K562 (cell line): Measurements from ENCODE around the gene PRDM10. TPM values are rescaled to one million over a fixed set of nuclear protein-coding genes. Genes with fewer than 3 reads are reported as not detected.

ENCODE experiments used
- ARHGAP35 ChIP-seq: fragments of 450-650 bp; IDR thresholded peaks from 2 replicates; pipeline ENCODE4 v1.6.1; 2018; ENCODE audit not compliant: partially characterized antibody
- E2F1 ChIP-seq: sonication (generic); formaldehyde crosslinking; IDR thresholded peaks from 2 replicates; pipeline ENCODE4 v1.8.1; 2023; ENCODE audit warnings: mild to moderate bottlenecking, missing genetic modification reagents, moderate library complexity
- MCM7 ChIP-seq, 2 experiments: fragments of 450-650 bp; IDR thresholded peaks; 2 replicates each; pipeline ENCODE4 v1.6.1; 2016 to 2018
- MLLT1 ChIP-seq, 2 experiments: fragments of 450-650 bp; IDR thresholded peaks; 2 replicates each; pipeline ENCODE4 v1.6.1; 2016
- SAP30 ChIP-seq: fragments of 200-600 bp; sonication (generic); IDR thresholded peaks from 2 replicates; pipeline ENCODE4 v1.6.1; 2012; ENCODE audit warnings: borderline replicate concordance, low read depth, mild to moderate bottlenecking, moderate library complexity, low read length, control low read depth, inconsistent platforms; ENCODE audit not compliant: insufficient read depth, poor library complexity, severe bottlenecking
- SNIP1 ChIP-seq: fragments of 450-650 bp; IDR thresholded peaks from 2 replicates; pipeline ENCODE4 v1.7.1; 2017; ENCODE audit warnings: low read depth, mild to moderate bottlenecking
- TEAD4 ChIP-seq, 2 experiments: sonication (generic) in 1 of 2; formaldehyde crosslinking in 1 of 2; IDR thresholded peaks; 2 replicates each; pipeline versions ENCODE4 v1.6.1 to v1.8.0; 2012 to 2022; ENCODE audit warnings: borderline replicate concordance in 1 of 2, inconsistent platforms in 1 of 2, low read length in 1 of 2, mild to moderate bottlenecking in 1 of 2, missing genetic modification reagents in 1 of 2
- USF1 ChIP-seq: sonication (generic); formaldehyde crosslinking; IDR thresholded peaks from 2 replicates; pipeline ENCODE4 v1.9.0; 2022; ENCODE audit warnings: mild to moderate bottlenecking, missing genetic modification reagents
- ZNF121 ChIP-seq: sonication (generic); formaldehyde crosslinking; conservative IDR thresholded peaks from 2 replicates; pipeline ENCODE4 v1.8.0; 2022; ENCODE audit warnings: missing genetic modification reagents
- ZNF512 ChIP-seq: IDR thresholded peaks from 2 replicates; pipeline ENCODE4 v1.6.1; 2016; ENCODE audit warnings: missing genetic modification characterization, missing compliant biosample characterization
- polyA plus RNA-seq, 8 experiments: library from polyadenylated mRNA; depleted of rRNA in 4 of 8; stranded (reverse) in 5 of 8; unstranded in 3 of 8; fragments of >200 nt; fragmentation: Nextera tagmentation in 2 of 8; fragmentation: Illumina TruSeq in 1 of 8; extraction: Ambion mirVana in 2 of 8; extraction: Trizol in 1 of 8; gene quantifications; 2 replicates each; pipeline versions ENCODE4 v1.2.1 to v1.2.3, GENCODE V29; 2011 to 2014; ENCODE audit warnings: inconsistent platforms in 1 of 8, missing spikeins in 1 of 8
- total RNA-seq, 7 experiments: library from RNA; depleted of rRNA in 6 of 7; stranded (reverse); fragments of >200 nt in 6 of 7; fragmentation: Illumina TruSeq in 2 of 7; extraction: Trizol in 2 of 7; gene quantifications; 2 replicates each; pipeline versions ENCODE4 v1.2.1 to v1.2.3, GENCODE V29; 2011 to 2021; ENCODE audit warnings: low replicate concordance in 1 of 7
- TF ChIP-seq, protein P1 (sequence below): fragments of 250-450 bp; sonication (Bioruptor Pico); IDR thresholded peaks from 2 replicates; pipeline ENCODE4 v1.4.0; 2020; ENCODE audit warnings: mild to moderate bottlenecking
- TF ChIP-seq, protein P2 (sequence below): sonication (generic); formaldehyde crosslinking; IDR thresholded peaks from 2 replicates; pipeline ENCODE4 v1.8.0; 2023; ENCODE audit warnings: mild to moderate bottlenecking, missing genetic modification reagents
- TF ChIP-seq, protein P3 (sequence below): fragments of 250-450 bp; sonication (Bioruptor Pico); IDR thresholded peaks from 2 replicates; pipeline ENCODE4 v1.8.0; 2021; ENCODE audit warnings: borderline replicate concordance, mild to moderate bottlenecking, moderate library complexity; ENCODE audit not compliant: poor library complexity, severe bottlenecking

The PRDM10 gene
- total and polyA plus RNA-seq, 9 of the 15 experiments (the other 6 are each of a cell fraction or from before 2014, with no cell fraction given), result 0.89 to 9.3 (median 4.5) TPM

GRCh38 chr11:130002846-130003716 lies 446 bp upstream of the PRDM10 start (continued):
- TF ChIP-seq SAP30 (no peak), SNIP1 (no peak), ZNF121 (CRISPR knock-in tag) (no peak), USF1 (CRISPR knock-in tag) (no peak), MCM7 (IDR thresholded peaks at IDR 0.05) (no peak), MLLT1 (IDR thresholded peaks at IDR 0.05) (peak; percentile 46 to 76; a peak in 3 of 4 replicates), ARHGAP35 (no peak), E2F1 (CRISPR knock-in tag) (no peak), TEAD4 (IDR thresholded peaks at IDR 0.05; ENCODE audit: low read length) (no peak), TEAD4 (CRISPR knock-in tag; IDR thresholded peaks at IDR 0.05; ENCODE audit: borderline replicate concordance) (no peak), ZNF512 (no peak)
- TF ChIP-seq, protein P1, sequence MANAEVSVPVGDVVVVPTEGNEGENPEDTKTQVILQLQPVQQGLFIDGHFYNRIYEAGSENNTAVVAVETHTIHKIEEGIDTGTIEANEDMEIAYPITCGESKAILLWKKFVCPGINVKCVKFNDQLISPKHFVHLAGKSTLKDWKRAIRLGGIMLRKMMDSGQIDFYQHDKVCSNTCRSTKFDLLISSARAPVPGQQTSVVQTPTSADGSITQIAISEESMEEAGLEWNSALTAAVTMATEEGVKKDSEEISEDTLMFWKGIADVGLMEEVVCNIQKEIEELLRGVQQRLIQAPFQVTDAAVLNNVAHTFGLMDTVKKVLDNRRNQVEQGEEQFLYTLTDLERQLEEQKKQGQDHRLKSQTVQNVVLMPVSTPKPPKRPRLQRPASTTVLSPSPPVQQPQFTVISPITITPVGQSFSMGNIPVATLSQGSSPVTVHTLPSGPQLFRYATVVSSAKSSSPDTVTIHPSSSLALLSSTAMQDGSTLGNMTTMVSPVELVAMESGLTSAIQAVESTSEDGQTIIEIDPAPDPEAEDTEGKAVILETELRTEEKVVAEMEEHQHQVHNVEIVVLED, result peak; percentile 51
- TF ChIP-seq, protein P2, sequence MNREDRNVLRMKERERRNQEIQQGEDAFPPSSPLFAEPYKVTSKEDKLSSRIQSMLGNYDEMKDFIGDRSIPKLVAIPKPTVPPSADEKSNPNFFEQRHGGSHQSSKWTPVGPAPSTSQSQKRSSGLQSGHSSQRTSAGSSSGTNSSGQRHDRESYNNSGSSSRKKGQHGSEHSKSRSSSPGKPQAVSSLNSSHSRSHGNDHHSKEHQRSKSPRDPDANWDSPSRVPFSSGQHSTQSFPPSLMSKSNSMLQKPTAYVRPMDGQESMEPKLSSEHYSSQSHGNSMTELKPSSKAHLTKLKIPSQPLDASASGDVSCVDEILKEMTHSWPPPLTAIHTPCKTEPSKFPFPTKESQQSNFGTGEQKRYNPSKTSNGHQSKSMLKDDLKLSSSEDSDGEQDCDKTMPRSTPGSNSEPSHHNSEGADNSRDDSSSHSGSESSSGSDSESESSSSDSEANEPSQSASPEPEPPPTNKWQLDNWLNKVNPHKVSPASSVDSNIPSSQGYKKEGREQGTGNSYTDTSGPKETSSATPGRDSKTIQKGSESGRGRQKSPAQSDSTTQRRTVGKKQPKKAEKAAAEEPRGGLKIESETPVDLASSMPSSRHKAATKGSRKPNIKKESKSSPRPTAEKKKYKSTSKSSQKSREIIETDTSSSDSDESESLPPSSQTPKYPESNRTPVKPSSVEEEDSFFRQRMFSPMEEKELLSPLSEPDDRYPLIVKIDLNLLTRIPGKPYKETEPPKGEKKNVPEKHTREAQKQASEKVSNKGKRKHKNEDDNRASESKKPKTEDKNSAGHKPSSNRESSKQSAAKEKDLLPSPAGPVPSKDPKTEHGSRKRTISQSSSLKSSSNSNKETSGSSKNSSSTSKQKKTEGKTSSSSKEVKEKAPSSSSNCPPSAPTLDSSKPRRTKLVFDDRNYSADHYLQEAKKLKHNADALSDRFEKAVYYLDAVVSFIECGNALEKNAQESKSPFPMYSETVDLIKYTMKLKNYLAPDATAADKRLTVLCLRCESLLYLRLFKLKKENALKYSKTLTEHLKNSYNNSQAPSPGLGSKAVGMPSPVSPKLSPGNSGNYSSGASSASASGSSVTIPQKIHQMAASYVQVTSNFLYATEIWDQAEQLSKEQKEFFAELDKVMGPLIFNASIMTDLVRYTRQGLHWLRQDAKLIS (CRISPR knock-in tag), result peak; percentile 31
- TF ChIP-seq, protein P3, sequence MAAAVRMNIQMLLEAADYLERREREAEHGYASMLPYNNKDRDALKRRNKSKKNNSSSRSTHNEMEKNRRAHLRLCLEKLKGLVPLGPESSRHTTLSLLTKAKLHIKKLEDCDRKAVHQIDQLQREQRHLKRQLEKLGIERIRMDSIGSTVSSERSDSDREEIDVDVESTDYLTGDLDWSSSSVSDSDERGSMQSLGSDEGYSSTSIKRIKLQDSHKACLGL (CRISPR knock-in tag), result no peak
